Mesendoderm (in vitro differentiated cells): ENCODE data around the gene SNAPIN. TPM values are rescaled to one million over a fixed set of nuclear protein-coding genes. Genes with fewer than 3 reads are reported as not detected.

ENCODE experiments used
- DNase-seq: peaks from one replicate; pipeline ENCODE4 v3.0.0; 2013
- H2AK5ac ChIP-seq: 2 replicates; pipeline ENCODE4 v1.6.1; 2013; ENCODE audit warnings: low read length, inconsistent platforms
- H2BK120ac ChIP-seq: 2 replicates; pipeline ENCODE4 v1.6.1; 2013; ENCODE audit warnings: low read depth, mild to moderate bottlenecking, low read length, moderate library complexity, mixed read lengths
- H2BK15ac ChIP-seq: replicated peaks from 2 replicates; pipeline ENCODE4 v1.6.1; 2013; ENCODE audit warnings: low read depth, mild to moderate bottlenecking, moderate library complexity
- H2BK5ac ChIP-seq: 2 replicates; pipeline ENCODE4 v1.6.1; 2013; ENCODE audit warnings: low read length, inconsistent platforms
- H3K18ac ChIP-seq: 2 replicates; pipeline ENCODE4 v1.6.1; 2013; ENCODE audit warnings: mild to moderate bottlenecking, low read length, mixed read lengths
- H3K23ac ChIP-seq: one replicate; pipeline ENCODE4 v1.6.1; 2013; ENCODE audit warnings: low read length
- H3K27ac ChIP-seq: 2 replicates; pipeline ENCODE4 v1.5.1; 2013; ENCODE audit warnings: low read depth, mild to moderate bottlenecking, inconsistent platforms, low read length, moderate library complexity
- H3K27me3 ChIP-seq: 2 replicates; pipeline ENCODE4 v1.6.1; 2013; ENCODE audit warnings: low read length, control low read depth, mild to moderate bottlenecking, inconsistent platforms; ENCODE audit not compliant: insufficient read depth, poor library complexity
- H3K36me3 ChIP-seq: 2 replicates; pipeline ENCODE4 v1.6.1; 2013; ENCODE audit warnings: low read length, inconsistent platforms; ENCODE audit not compliant: control insufficient read depth, insufficient read depth
- H3K4ac ChIP-seq: one replicate; pipeline ENCODE4 v1.6.1; 2013; ENCODE audit warnings: low read depth, mild to moderate bottlenecking, low read length, moderate library complexity
- H3K4me1 ChIP-seq: 2 replicates; pipeline ENCODE4 v1.6.1; 2013; ENCODE audit warnings: low read depth, low read length, inconsistent platforms; ENCODE audit not compliant: control insufficient read depth
- H3K4me2 ChIP-seq: 2 replicates; pipeline ENCODE4 v1.6.1; 2013; ENCODE audit warnings: low read length
- H3K4me3 ChIP-seq: 2 replicates; pipeline ENCODE4 v1.5.1; 2013; ENCODE audit warnings: mild to moderate bottlenecking, low read length
- H3K56ac ChIP-seq: one replicate; pipeline ENCODE4 v1.6.1; 2013; ENCODE audit warnings: low read length
- H3K79me1 ChIP-seq: 2 replicates; pipeline ENCODE4 v1.6.1; 2013; ENCODE audit warnings: low read length, inconsistent platforms
- H3K79me2 ChIP-seq: 2 replicates; pipeline ENCODE4 v1.6.1; 2013; ENCODE audit warnings: mild to moderate bottlenecking, low read length; ENCODE audit not compliant: control insufficient read depth, insufficient read depth
- H3K9ac ChIP-seq: 2 replicates; pipeline ENCODE4 v1.6.1; 2013; ENCODE audit warnings: low read length, inconsistent platforms
- H4K5ac ChIP-seq: one replicate; pipeline ENCODE4 v1.6.1; 2013; ENCODE audit warnings: low read length
- H4K8ac ChIP-seq: one replicate; pipeline ENCODE4 v1.6.1; 2013; ENCODE audit warnings: low read depth, mild to moderate bottlenecking, control low read depth, low read length, moderate library complexity
- WGBS: extraction: QIAGEN DNeasy Blood & Tissue Kit; methylation state at CpG from one replicate; pipeline ENCODE4 v1.1.7; 2013; ENCODE audit warnings: low lambda C conversion rate, missing lambda C conversion rate; ENCODE audit not compliant: insufficient coverage; ENCODE audit errors: extremely low coverage; 5-methylcytosine and 5-hydroxymethylcytosine counted together
- polyA plus RNA-seq, 2 experiments: library from polyadenylated mRNA; stranded (reverse); fragments of 200-250 nt; gene quantifications; one replicate each; pipeline ENCODE4 v1.2.3, GENCODE V29; 2013

The SNAPIN gene
- 19.9 TPM for polyA plus RNA-seq (2013, experiment 1 of 2)
- polyA plus RNA-seq (2013, experiment 2 of 2): 21.5 TPM

- Histone ChIP-seq H3K4me3 (peak within 1 kb of the TSS; percentile 91), H3K4me1 (peaks cover 3% of the 10 kb centered on the region), H3K79me2 (peaks cover 4% of the 10 kb centered on the region), H2BK15ac (no peak within 1 kb of the TSS), H3K79me1 (peaks cover 4% of the 10 kb centered on the region), H4K8ac (no peak within 1 kb of the TSS), H3K4me2 (peak within 1 kb of the TSS; percentile 98), H3K9ac (peak within 1 kb of the TSS; percentile 88), H3K27ac (peak within 1 kb of the TSS; percentile 83), H2BK5ac (peak within 1 kb of the TSS; percentile 77), H3K4ac (no peak within 1 kb of the TSS), H3K23ac (no peak within 1 kb of the TSS), H4K5ac (no peak within 1 kb of the TSS), H3K56ac (peak within 1 kb of the TSS; percentile 94), H3K18ac (peak within 1 kb of the TSS; percentile 63), H2BK120ac (no peak within 1 kb of the TSS), H3K27me3 (no peaks in the 10 kb centered on the region), H3K36me3 (peaks cover 10% of the 10 kb centered on the region), H2AK5ac (no peak within 1 kb of the TSS)
- peak; percentile 95 for DNase-seq
- WGBS: no CpG with 5 or more reads among the region's 53 CpGs
Measured at GRCh38 chr1:153658400-153659174, at the start of gene SNAPIN. SNAPIN (plus strand) TSS chr1:153658703; CDS start chr1:153658744, 41 bp downstream.

GRCh38 chr1:153608742-153609584, 49.5 kb upstream of the SNAPIN start:
- Histone ChIP-seq H3K27me3 (no peaks in the 10 kb centered on the region), H3K9ac (peak overlapping the region; percentile 15), H3K36me3 (no peaks in the 10 kb centered on the region), H2AK5ac (no peak overlapping the region), H2BK5ac (no peak overlapping the region), H4K8ac (no peak overlapping the region), H2BK120ac (no peak overlapping the region), H3K18ac (no peak overlapping the region), H3K27ac (no peak overlapping the region), H3K23ac (no peak overlapping the region), H4K5ac (no peak overlapping the region), H3K4me1 (peaks cover 7% of the 10 kb centered on the region), H2BK15ac (no peak overlapping the region), H3K4me3 (no peak overlapping the region), H3K4me2 (no peak overlapping the region), H3K79me1 (no peaks in the 10 kb centered on the region), H3K56ac (peak overlapping the region; percentile 62), H3K4ac (no peak overlapping the region), H3K79me2 (no peaks in the 10 kb centered on the region)
- DNase-seq: peak; percentile 83
- WGBS: no CpG with 5 or more reads among the region's 19 CpGs

- no peak overlapping the region for H3K4me3 ChIP-seq
- no peaks in the 10 kb centered on the region for H3K79me1 ChIP-seq
- no peaks in the 10 kb centered on the region for H3K36me3 ChIP-seq
- H3K4me1 ChIP-seq: peaks cover 7% of the 10 kb centered on the region
- no peak for DNase-seq
- no peak overlapping the region for H3K9ac ChIP-seq
- H3K27me3 ChIP-seq: no peaks in the 10 kb centered on the region
- no peak overlapping the region for H3K4ac ChIP-seq
- no CpG with 5 or more reads among the region's 6 CpGs for WGBS
- no peak overlapping the region for H2AK5ac ChIP-seq
- no peak overlapping the region for H2BK120ac ChIP-seq
- H3K56ac ChIP-seq: no peak overlapping the region
- no peak overlapping the region for H2BK15ac ChIP-seq
- H3K23ac ChIP-seq: no peak overlapping the region
- no peak overlapping the region for H4K8ac ChIP-seq
- H3K4me2 ChIP-seq: no peak overlapping the region
- H2BK5ac ChIP-seq: no peak overlapping the region
- H3K27ac ChIP-seq: no peak overlapping the region
- no peaks in the 10 kb centered on the region for H3K79me2 ChIP-seq
- no peak overlapping the region for H3K18ac ChIP-seq
- H4K5ac ChIP-seq: no peak overlapping the region
Measured at GRCh38 chr1:153609585-153609907, 49.0 kb upstream of the SNAPIN start.

GRCh38 chr1:153610334-153610733, 48.2 kb upstream of the SNAPIN start:
- Histone ChIP-seq H4K5ac (no peak overlapping the region), H2AK5ac (peak overlapping the region; percentile 40), H3K9ac (no peak overlapping the region), H2BK5ac (no peak overlapping the region), H3K27me3 (no peaks in the 10 kb centered on the region), H3K18ac (no peak overlapping the region), H3K79me2 (no peaks in the 10 kb centered on the region), H4K8ac (no peak overlapping the region), H3K56ac (no peak overlapping the region), H3K79me1 (no peaks in the 10 kb centered on the region), H3K4me3 (no peak overlapping the region), H3K4me2 (no peak overlapping the region), H2BK15ac (no peak overlapping the region), H2BK120ac (no peak overlapping the region), H3K4me1 (peaks cover 7% of the 10 kb centered on the region), H3K27ac (no peak overlapping the region), H3K36me3 (no peaks in the 10 kb centered on the region), H3K4ac (no peak overlapping the region), H3K23ac (no peak overlapping the region)
- no peak for DNase-seq
- no CpG with 5 or more reads among the region's 4 CpGs for WGBS

- Histone ChIP-seq H3K4me2 (no peak overlapping the region), H2BK120ac (no peak overlapping the region), H3K9ac (no peak overlapping the region), H2AK5ac (no peak overlapping the region), H3K18ac (no peak overlapping the region), H3K23ac (no peak overlapping the region), H3K27ac (no peak overlapping the region), H3K4ac (no peak overlapping the region), H4K5ac (no peak overlapping the region), H3K56ac (no peak overlapping the region), H2BK15ac (no peak overlapping the region), H3K4me1 (peaks cover 7% of the 10 kb centered on the region), H3K79me1 (no peaks in the 10 kb centered on the region), H3K4me3 (no peak overlapping the region), H3K79me2 (no peaks in the 10 kb centered on the region), H2BK5ac (no peak overlapping the region), H4K8ac (no peak overlapping the region), H3K36me3 (no peaks in the 10 kb centered on the region), H3K27me3 (no peaks in the 10 kb centered on the region)
- no peak for DNase-seq
- no CpG with 5 or more reads among the region's 7 CpGs for WGBS
Measured at GRCh38 chr1:153610811-153611301, 47.6 kb upstream of the SNAPIN start.
